ENCODE results near the gene ADAMTS9.

GRCh38 chr3:64483467-64483866 lies 204.3 kb downstream of the ADAMTS9 start:
- TF ChIP-seq CTCF (IDR thresholded peaks at IDR 0.05) (no peak), POLR2A (IDR thresholded peaks at IDR 0.05) (no peak)
